ENCODE results near the gene OSBPL3.

Gene OSBPL3

GRCh38 chr7:24835643-24836042 is 144.3 kb downstream of the OSBPL3 start:
- Histone ChIP-seq H3K36me3 (ENCODE audit: low read length) (peaks cover 10% of the 10 kb centered on the region), H3K4me3 (ENCODE audit: insufficient read depth, low read length, poor library complexity, severe bottlenecking) (peak overlapping the region; percentile 24), H3K9me3 (ENCODE audit: insufficient read depth, low read length) (no peaks in the 10 kb centered on the region), H3F3A (ENCODE audit: insufficient read depth) (peaks cover 77% of the 10 kb centered on the region), H3K79me2 (ENCODE audit: insufficient read depth, low read length) (peaks cover 16% of the 10 kb centered on the region; the same call in 1 of the 2 replicates), H2AFZ (ENCODE audit: low read depth, low read length, severe bottlenecking) (no peak overlapping the region), H3K4me2 (ENCODE audit: low read depth, low read length, poor library complexity, severe bottlenecking) (peak overlapping the region; percentile 81), H3K9me2 (replicated peaks; ENCODE audit: insufficient read depth, low read length) (no peaks in the 10 kb centered on the region), H3K27ac (ENCODE audit: low read depth, low read length) (peak overlapping the region; percentile 97), H3K27me3 (ENCODE audit: low read length) (no peaks in the 10 kb centered on the region), H4K20me1 (ENCODE audit: low read depth, low read length) (no peaks in the 10 kb centered on the region), H3K9ac (ENCODE audit: low read length) (peak overlapping the region; percentile 70)
- no peak for TF ChIP-seq EZH2phosphoT487 (conservative IDR thresholded peaks at IDR 0.05; ENCODE audit: low read length)
- TF ChIP-seq CTCF (IDR thresholded peaks at IDR 0.05; ENCODE audit: insufficient read depth, low read length, poor library complexity, severe bottlenecking) = no peak

- Histone ChIP-seq H3K4me3 (ENCODE audit: insufficient read depth, low read length, poor library complexity, severe bottlenecking) (peak overlapping the region; percentile 39), H3F3A (ENCODE audit: insufficient read depth) (peaks cover 71% of the 10 kb centered on the region)
- TF ChIP-seq CTCF (IDR thresholded peaks at IDR 0.05; ENCODE audit: insufficient read depth, low read length, poor library complexity, severe bottlenecking) (no peak), EZH2phosphoT487 (conservative IDR thresholded peaks at IDR 0.05; ENCODE audit: low read length) (no peak)
Measured at GRCh38 chr7:24834128-24834798, 145.7 kb downstream of the OSBPL3 start.

GRCh38 chr7:24833549-24833948 is 146.4 kb downstream of the OSBPL3 start:
- H3K27ac ChIP-seq (ENCODE audit: low read depth, low read length) = peak overlapping the region; percentile 97
- peak overlapping the region; percentile 39 for H3K4me3 ChIP-seq (ENCODE audit: insufficient read depth, low read length, poor library complexity, severe bottlenecking)
- no peak for TF ChIP-seq CTCF (IDR thresholded peaks at IDR 0.05; ENCODE audit: insufficient read depth, low read length, poor library complexity, severe bottlenecking)
- no peak for TF ChIP-seq EZH2phosphoT487 (conservative IDR thresholded peaks at IDR 0.05; ENCODE audit: low read length)
- peaks cover 16% of the 10 kb centered on the region; the same call in 1 of the 2 replicates for H3K79me2 ChIP-seq (ENCODE audit: insufficient read depth, low read length)
- peaks cover 70% of the 10 kb centered on the region for H3F3A ChIP-seq (ENCODE audit: insufficient read depth)
- H3K4me2 ChIP-seq (ENCODE audit: low read depth, low read length, poor library complexity, severe bottlenecking) = peak overlapping the region; percentile 81
- no peaks in the 10 kb centered on the region for H4K20me1 ChIP-seq (ENCODE audit: low read depth, low read length)
- H3K9ac ChIP-seq (ENCODE audit: low read length) = peak overlapping the region; percentile 70
- no peaks in the 10 kb centered on the region for H3K9me3 ChIP-seq (ENCODE audit: insufficient read depth, low read length)
- H3K9me2 ChIP-seq (replicated peaks; ENCODE audit: insufficient read depth, low read length) = no peaks in the 10 kb centered on the region
- no peak overlapping the region for H2AFZ ChIP-seq (ENCODE audit: low read depth, low read length, severe bottlenecking)
- no peaks in the 10 kb centered on the region for H3K27me3 ChIP-seq (ENCODE audit: low read length)
- peaks cover 13% of the 10 kb centered on the region for H3K36me3 ChIP-seq (ENCODE audit: low read length)

More at GRCh38 chr7:24834128-24834798, 145.7 kb downstream of the OSBPL3 start:
- Histone ChIP-seq H3K4me2 (ENCODE audit: low read depth, low read length, poor library complexity, severe bottlenecking) (peak overlapping the region; percentile 81), H3K9me2 (replicated peaks; ENCODE audit: insufficient read depth, low read length) (no peaks in the 10 kb centered on the region), H4K20me1 (ENCODE audit: low read depth, low read length) (no peaks in the 10 kb centered on the region), H2AFZ (ENCODE audit: low read depth, low read length, severe bottlenecking) (peak overlapping the region; percentile 23), H3K27me3 (ENCODE audit: low read length) (no peaks in the 10 kb centered on the region), H3K9me3 (ENCODE audit: insufficient read depth, low read length) (no peaks in the 10 kb centered on the region), H3K79me2 (ENCODE audit: insufficient read depth, low read length) (peaks cover 16% of the 10 kb centered on the region; the same call in 1 of the 2 replicates), H3K27ac (ENCODE audit: low read depth, low read length) (peak overlapping the region; percentile 97), H3K36me3 (ENCODE audit: low read length) (peaks cover 13% of the 10 kb centered on the region), H3K9ac (ENCODE audit: low read length) (peak overlapping the region; percentile 70)
